HL-60/S4 treated with retinoic acid at 250 ng/mL for 4 days and 3 days (cell line): ENCODE measurements around the gene CRHR1.

Experiments used
- in situ Hi-C: fragments of 300-500 bp; cut with MboI; formaldehyde crosslinking; loops from 2 replicates; pipeline ENCODE4 v1.7.0; 2022; ENCODE audit warnings: low sequenced_read_pairs

Gene CRHR1

DNA sequence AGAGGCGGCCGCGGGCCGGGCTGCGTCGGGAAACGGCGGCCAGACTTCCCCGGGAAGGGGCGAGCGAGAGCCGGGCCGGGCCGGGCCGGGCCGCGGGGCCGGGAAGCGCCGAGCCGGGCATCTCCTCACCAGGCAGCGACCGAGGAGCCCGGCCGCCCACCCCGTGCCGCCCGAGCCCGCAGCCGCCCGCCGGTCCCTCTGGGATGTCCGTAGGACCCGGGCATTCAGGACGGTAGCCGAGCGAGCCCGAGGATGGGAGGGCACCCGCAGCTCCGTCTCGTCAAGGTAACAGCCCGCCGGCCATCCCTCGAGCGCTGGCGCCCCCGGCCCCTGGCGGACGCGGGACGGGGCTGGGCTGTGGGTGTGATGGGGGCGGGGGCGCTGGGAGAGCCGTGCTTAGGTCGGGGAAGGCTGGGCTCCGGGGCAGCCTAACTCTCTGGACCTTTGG lies at the start of gene CRHR1:
TSS of gene CRHR1 (plus strand) at position 28 of the 448 bp plus-strand sequence. CDS start at position 253, 225 bp downstream.
- in situ Hi-C loops = no loop called here

DNA sequence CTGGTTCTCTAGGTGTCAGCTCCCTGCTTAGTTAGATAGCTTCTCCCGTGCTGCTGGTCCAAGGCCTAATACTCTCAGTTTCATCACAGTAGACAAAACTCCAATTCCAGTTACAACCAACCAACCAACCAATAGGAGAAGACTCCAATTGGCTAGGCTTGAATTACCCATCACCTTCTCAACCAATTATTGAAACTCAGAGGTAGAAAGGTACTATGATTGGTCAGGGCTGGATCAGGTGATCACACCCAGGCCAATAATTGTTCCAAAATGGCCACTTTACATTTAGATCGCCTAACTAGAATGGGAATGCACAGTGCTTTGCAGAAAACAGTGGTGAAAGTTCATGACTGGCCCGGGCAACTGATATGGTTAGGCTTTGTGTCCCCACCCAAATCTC lies 49.5 kb upstream of the CRHR1 start:
- in situ Hi-C loops = loop anchor here (25.0 kb wide), 1 partner anchor 97 kb away; no protein-coding TSS in a partner anchor

DNA sequence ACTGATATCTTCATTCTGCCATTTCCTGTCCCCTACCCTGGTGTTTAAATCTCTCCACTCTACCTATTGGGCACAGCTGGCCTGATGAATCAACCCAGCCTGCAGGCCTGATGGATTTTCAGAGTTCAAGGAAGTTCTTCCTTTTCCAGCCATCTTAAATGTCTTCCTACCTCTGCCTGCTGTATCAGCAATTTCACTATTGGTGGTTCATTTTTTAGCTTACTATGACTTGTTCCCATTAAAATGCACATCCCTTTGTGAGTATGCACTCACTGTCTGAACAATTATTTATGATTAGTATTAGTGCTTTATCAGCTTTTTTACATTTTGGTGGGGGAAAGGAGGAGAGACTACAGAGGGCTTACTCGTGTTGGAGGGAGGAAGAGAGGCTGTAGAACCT lies 48.6 kb upstream of the CRHR1 start:
- in situ Hi-C loops = loop anchor here (25.0 kb wide), 1 partner anchor 98 kb away; no protein-coding TSS in a partner anchor

DNA sequence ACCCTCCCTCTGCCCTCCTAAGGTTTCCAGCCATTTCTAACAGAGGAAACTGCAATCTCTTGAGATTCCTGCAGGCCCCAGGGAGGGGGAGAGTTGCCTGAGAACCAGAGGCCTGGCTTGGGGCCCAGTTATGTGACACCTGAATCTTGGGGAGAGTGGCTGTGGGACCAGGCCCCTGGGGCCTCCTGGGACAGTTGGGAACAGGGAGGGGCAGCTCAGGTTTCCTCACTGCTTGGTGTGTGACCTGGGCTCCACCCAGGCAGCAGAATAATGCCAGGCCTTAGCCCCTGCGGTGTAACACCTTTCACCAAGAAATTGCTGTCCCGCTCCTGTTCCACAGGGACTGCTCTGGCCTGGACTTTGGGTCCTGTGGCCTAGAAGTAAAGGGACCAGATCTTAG lies 44.3 kb upstream of the CRHR1 start:
- in situ Hi-C loops = loop anchor here (25.0 kb wide), 1 partner anchor 102 kb away; no protein-coding TSS in a partner anchor

DNA sequence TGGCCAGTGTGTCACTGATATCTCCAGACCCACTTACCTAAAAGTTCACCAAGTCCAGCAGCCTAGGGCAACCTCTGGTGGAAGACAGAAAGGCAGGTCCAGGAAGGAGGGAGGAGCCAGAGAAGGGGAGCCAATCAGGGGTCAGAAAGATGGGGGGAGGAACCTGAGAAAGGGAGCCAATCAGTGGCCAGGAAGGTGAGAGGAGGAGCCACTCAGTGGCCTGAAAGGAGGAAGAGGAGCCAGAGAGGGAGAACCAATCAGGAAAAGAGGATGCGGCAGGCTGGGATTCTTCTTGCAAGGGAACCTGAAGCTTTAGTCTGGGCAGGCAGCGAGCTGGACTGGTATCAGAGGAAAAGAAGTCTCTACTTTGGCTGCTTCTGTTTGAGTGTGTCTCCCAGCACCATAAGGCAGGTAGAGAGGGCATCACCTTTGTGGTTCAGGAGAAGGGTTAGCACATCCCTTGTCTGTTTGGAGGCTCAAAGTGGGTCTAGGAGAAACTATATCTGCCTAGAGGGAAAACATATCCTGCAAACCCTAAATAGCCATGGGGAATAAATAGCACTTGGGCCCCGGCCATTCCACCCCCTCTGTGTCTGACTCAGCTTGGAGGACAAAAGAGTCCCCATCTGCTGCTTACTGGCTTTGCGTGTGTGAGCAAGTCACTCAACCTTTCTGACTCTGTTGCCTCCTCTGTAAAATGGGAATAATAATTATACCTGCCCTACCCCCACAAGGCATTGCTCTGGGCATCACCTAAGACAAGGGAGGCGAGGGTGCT lies 43.4 kb upstream of the CRHR1 start:
- in situ Hi-C loops = loop anchor here (25.0 kb wide), 1 partner anchor 103 kb away; no protein-coding TSS in a partner anchor

DNA sequence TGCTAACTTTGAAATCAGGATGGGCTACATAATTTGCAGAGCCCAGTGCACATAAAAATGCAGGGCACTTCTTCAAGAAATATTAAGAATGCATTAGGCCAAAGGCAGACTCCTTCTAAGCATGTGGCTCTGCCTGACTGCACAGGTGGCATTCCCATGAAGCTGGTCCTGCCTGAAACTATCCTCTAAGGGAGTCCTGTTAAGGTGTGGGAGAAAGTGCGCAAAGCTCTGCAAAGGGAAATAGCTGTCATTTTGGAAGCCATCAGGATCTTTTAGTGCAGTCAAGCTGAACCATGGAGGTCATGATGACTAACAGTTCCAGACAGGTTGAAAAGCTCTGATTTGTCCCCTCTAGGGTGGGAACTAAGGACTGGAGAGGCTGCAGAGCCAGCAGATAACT lies 41.9 kb upstream of the CRHR1 start:
- in situ Hi-C loops = loop anchor here (25.0 kb wide), 1 partner anchor 105 kb away; no protein-coding TSS in a partner anchor

DNA sequence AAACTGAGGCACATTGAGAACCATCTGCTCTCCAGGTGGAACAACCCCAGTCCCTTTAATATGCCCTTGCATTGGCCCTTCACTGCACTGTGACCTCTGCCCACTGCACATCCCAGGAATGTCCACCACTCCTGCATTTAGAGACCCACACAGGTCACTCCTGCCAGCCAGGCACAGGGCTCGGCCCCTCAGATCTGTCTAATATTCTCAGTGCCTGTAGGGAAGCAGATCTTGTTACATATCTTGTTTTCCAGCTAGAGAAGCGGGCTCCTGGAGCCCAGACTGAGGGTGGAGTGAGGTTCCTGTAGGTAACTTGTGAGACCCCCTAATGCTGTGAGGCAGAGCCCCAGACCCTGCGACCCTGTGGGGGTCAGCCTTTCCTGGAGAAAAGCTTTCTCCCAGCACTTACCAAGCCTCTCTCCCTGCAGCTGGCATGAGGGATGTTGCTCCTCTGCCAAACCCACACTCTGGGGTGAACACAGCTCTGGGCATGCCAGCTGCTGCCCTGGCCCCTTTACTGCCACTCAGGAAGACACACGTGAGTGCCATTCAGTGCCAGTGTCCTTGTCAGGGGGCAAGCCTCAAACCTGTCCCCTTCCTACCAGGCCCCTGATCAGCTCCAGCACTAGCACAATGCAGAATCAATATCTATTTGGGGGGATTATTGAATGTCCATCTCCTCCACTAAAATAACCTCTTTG lies 40.3 kb upstream of the CRHR1 start:
- in situ Hi-C loops = loop anchor here (25.0 kb wide), 1 partner anchor 106 kb away; no protein-coding TSS in a partner anchor

DNA sequence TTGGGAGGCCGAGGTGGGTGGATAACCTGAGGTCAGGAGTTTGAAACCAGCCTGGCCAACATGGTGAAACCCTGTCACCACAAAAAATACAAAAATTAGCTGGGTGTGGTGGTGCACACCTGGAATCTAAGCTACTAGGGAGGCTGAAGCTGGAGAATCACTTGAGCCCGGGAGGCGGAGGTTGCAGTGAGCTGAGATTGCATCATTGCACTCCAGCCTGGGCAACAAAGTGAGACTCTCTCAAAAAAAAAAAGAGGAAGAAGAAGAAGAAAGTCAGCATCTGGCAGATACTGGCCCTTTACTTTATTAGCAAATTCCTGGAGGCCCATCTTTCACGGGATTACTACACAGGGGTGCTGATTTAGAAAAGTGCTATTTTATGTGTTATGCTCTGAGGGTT lies 39.3 kb upstream of the CRHR1 start:
- in situ Hi-C loops = loop anchor here (25.0 kb wide), 1 partner anchor 108 kb away; no protein-coding TSS in a partner anchor

DNA sequence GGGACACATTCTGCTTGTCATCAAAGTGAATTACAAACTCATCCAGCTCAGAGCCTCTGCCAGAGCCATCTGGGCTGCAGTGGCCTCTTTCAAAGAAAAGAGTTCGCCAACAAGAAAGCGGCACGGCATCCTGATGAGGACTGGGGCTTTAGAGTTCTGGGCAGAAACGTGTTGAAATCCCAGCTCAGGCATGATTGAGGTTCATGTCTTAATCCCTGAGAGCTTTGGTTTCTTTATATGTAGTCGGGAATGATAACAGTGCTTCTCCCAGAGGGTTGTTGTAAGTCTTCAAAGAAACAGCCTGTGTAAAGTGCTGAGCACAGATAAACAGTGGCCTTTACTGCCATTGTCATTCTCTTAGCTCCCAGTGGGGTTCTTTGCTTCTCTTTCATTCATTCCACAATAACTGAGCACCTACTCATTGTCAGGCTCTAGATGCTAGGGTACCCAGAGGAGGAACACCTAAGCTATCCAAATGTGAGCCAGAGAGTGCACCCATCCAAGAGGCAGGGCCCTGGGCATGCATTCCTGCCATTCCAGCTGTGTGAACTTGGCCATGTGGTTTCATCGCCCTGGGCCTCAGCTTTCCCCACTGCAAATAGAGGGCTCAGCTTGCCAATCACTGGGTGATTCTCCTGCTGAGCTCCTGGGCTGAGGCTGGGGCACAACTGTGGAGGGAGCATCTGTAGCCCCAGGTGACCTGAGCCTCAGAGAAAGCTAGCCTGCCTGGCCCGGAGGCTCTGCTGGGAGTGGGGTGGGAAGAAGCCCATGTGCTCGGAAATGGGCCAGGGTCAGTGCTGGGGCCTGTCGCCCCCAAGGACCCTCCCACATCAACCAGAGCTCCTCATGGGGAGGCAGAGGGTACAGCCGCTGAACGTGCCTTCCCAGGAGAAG lies 38.3 kb upstream of the CRHR1 start:
- in situ Hi-C loops = loop anchor here (25.0 kb wide), 1 partner anchor 109 kb away; no protein-coding TSS in a partner anchor

DNA sequence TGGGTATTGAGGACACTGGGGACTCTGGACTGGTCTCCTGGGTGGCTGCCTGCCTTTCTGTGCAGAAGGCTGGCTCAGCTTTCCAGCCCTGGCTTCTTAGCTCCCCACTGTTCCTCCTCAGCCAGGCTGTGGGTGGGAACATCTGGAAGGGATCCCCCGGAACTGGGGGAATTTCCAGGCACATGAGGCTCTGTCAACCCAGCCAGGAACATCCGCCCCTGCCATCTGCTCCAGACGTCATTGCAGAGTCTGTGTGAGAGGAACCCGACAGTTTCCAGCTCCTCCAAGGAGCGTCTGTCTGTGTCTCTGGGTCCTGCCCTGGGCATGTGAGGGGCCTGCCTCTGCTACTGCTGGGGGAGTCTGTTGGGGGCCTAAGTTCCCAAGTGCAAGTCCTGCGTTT lies 36.2 kb upstream of the CRHR1 start:
- in situ Hi-C loops = loop anchor here (25.0 kb wide), 1 partner anchor 111 kb away; no protein-coding TSS in a partner anchor

DNA sequence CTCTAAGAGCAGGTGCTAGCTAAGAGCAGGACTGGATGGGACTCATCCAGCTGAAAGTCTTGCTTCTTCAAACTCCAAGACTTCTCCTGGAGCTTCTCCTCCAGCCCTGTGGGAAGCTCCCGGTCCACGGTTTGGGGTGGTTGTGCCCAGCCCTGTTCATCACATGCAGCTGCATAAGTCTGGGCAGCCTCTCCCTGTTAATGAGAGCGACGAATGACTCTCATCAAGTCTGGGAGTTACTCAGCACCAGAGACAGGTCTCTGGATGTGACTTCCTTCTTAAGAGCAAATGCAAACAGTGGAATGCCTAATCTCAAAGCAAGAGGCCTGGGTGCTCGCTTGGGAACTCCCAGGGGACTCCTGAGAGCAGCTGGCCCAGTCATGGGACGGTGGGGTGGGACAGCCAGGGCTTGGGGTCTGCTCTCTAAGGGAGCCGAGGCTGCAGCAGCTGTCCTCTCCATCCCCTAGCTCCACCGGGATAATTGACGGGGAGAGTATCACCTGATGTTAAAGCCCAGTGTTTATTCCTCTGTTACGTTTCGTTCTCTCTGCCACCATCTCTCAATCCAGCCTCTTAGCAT lies 35.3 kb upstream of the CRHR1 start:
- in situ Hi-C loops = loop anchor here (25.0 kb wide), 1 partner anchor 112 kb away; no protein-coding TSS in a partner anchor

DNA sequence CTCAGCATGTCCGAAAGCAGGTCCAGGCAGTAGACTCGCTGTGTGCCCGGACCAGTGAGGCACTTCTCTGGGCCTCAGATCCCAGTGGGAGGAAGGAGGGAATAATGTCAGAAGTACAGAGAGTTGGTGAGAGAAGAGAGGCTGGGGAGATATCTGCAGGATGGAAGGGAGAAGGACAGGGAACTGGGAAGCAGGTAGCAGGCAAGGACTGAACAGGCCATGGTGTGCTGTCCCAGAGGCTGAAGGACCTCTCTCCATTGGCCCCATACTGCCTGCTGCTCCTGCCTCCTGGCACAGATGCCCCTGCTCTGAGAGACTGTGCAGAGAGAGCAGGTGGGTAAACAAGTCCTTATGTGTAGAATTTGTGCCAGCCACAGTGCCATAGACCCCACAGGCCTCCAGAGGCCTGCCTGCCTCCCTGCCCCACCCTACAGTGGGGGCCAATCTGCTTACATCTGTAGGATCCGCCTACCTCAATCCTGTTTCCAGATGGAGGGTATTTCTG lies 34.2 kb upstream of the CRHR1 start:
- in situ Hi-C loops = loop anchor here (25.0 kb wide), 1 partner anchor 113 kb away; no protein-coding TSS in a partner anchor

DNA sequence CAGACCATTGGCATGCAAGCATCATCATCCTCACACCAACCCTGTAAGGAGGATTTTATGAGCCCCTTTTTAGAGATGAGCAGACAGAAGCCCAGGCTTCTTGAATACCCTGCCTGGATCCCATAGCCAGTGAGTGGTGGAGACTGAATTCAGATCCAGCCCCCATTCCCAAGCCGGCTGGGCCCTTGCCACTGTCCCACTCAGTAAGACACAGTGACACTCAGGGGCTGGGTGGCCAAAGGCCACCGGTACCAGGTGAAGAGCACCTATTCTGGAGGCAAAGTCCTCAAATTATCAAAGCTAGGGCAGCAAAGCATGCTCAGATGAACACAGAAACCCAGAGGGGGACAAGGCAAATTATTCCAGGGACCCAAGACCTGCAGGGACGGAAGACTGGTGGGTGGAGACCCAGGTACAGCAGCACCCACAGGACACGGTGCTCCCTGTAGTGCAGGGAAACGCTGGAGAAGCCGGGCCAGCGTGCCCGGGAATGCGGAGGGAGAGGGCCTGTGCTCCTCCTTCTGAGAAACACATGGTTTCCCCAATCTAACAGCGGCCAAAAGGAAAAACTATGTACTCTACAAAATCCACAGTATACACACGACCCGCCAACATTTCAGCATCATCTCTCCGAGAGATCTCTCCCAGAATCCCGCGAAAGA lies 33.2 kb upstream of the CRHR1 start:
- in situ Hi-C loops = no loop called here

DNA sequence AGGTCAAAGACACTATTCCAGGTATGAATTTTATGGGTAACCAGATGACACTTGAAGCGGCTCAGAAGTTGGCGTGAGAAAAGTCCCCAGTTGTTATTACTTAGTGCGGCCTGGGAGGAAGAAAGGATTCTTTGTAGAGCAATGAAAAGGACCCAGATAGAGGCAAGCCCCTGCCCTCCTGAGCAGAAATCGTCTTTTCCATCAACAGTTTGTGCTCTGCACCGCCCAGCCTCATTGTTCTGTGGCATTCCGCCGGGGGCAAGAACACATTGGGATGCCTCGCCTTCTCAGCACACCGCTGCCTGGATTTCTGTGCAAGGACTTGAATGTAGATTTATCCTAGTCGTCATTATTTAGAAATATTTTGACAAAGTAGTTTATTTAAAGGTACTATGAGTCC lies 32.7 kb upstream of the CRHR1 start:
- in situ Hi-C loops = no loop called here

DNA sequence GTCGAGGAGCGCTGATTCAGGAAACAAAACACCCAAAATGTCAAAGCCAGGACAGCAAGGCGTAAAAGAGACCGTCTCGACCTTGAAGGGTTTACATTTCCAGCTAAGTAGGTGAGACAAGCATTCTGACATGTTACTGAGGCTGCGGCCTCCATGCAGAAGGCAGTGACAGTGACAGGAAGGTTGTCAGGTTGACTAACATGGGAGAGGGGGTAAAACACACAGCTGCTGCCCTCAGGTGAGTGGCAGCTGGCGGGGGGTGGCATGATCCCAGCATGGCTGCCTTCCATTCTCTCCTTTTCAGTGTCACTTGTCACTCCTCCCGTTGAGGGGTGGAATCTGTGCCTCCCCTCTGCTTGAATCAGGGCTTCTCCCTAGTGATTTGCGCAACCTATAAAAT lies 31.9 kb upstream of the CRHR1 start:
- in situ Hi-C loops = no loop called here

DNA sequence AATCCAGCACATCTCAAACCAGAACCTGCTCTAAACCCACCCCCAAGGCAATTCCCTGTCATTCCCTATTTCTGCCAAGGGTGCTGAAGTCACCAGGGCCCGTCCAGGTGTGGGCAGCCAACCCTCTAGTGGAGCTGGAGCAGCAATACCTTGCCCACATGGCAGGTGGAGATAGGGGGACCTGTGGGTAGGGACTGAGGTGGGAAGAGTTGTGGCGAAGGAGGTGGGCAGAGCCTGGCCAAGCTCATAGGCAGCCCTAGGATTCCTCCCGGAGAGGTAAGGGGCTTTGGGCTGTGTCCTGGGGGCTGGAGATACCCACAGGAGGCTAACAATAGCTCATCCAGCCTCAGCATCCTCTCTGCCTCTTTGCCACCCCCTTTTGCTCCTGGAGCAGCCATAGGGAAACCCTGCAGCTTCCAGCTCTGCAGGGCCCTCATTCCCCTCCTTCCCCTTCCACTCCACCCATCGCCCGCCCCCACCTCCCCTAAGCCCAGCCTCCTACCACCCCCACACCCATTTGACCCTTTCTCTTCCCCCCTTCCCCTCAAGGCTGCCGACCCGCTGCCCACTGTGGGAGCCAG lies 30.4 kb upstream of the CRHR1 start:
- in situ Hi-C loops = no loop called here

DNA sequence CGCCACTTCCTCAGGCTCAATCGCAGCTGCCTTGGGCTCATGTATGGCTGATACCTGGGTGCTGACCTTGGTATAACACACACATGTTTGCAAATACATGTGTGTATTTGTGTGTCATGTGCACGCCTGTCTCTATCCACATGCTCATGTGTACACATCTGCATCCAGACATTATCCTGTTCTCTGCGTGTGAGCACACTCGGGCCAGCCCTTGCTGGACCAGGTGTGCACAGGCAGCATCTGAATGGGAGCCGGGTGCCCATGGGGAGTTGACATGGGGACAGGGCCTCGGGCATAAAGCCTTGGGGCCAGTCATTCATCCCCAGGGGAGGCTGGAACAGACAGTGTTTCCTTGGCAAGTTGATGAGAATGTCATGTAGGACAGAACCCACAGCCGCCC lies 29.1 kb upstream of the CRHR1 start:
- in situ Hi-C loops = no loop called here

DNA sequence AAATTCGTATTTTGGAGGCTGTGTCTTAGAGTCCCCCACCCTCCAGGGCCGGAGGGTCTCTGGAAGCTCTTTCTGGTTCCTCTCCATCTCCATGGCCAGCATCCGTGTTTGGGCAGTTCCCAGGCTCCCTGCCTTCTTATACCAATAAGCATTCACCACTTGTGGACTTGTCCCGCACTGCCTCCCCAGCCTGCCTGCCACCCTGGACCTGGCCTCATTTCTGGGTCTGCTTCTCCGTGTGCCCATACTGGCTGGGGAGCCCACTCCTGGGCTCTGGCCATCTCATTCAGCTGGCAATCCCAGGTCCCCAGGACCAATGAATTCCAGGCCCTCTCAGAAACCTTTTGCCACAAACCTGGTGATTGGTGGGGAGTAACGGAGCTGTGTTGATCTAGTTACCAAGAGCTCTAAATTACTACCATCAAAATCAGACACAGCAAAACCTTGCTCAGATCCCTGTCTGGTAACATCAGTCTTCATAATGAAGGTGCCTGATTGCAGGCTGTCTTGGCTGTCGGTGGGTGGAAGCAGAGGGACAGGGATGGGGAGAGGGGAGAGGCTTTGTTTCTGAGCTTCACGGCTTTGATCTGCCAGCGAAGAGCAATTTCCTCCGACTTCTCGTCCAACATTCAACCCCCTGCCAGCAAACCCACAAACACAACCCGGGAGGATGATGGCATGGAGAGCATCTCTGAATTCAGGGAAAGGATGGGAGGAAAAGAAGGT lies 27.7 kb upstream of the CRHR1 start:
- in situ Hi-C loops = no loop called here
